Ecto neural progenitor cell (in vitro differentiated cells): ENCODE data around the gene TXNDC8.
"Not testable (repeated sequence)": the region's sequence is repeated elsewhere in the genome, so short reads cannot be mapped to it uniquely, and the experiment has no call there.

Source experiments
- DNase-seq: peaks from one replicate; pipeline ENCODE4 v3.0.0-alpha.2; 2018; ENCODE audit warnings: low spot score

TXNDC8 gene

DNA sequence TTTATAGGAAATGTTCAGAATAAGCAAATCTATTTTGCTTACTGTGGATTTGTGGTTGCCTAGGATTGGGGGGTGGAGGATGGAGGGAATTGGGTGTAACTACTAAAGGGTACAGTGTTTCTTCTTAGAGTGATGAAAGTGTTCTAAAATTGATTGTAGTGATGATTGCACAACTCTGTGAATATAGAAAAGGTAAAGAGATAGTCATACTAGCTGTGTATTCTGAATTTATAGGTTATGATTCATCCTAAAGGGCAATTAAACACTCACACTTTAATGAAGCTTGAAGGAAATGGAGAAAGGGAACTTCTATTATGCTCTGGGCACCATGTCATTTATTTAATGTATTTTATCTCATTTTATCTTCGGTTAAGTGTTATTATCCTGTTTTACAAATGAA, 9.9 kb downstream of the TXNDC8 start:
- no peak for DNase-seq

DNA sequence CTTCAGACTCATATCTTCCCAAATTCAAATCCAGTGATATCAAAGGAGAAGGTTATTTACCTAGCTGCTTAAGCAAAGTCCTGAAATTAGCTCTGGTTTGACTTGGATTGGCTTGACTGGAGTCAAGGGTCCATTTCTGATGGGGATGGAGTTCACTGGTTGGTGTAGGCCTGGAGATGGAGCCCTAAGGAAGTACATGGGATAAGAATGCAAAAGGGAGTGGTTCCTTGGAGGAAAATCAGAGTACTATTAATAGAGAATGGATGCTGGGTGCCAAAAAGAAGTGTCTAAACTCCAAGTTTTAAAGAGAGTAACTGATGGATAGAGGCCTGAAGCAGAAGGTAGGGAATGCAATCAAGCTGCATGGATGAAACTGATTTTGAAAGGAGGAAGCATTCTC, 13.8 kb downstream of the TXNDC8 start:
- no peak for DNase-seq

DNA sequence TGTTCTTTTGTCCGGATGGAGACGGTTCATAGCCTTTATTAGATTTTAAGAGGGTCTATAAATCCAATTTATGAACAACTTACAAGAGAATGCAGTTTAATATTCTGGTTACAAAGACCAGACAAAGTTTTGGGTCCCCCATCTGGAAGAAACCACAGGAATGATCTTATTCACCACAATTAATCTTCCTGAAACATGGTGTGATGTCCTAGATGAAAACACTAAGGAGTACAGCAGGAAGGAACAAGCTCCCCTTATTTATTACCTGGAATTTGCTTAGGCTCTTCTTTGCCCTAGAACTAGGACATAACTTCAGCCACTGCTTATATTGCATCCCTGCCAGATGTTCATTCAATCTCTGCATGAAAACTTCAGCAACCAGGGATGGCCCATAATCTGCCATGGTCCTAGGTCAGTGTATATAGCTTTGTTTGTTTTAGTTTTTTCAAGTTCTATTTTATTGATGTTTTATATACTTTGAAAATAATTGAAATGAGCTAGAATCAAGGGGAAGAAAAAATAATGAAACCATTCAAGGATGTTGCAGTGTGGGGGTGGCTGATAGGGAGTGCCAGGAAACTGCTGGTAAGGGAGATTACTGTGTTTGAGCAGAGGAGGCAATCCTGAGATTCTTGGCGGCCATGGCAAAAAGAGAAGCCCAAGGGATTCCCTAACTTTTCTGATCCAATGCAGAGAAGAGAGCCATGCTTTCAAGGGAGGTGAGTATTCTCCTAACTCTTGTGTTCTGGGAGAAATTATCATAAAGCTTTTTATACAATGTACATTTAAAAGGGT, 16.8 kb downstream of the TXNDC8 start:
- no peak for DNase-seq

DNA sequence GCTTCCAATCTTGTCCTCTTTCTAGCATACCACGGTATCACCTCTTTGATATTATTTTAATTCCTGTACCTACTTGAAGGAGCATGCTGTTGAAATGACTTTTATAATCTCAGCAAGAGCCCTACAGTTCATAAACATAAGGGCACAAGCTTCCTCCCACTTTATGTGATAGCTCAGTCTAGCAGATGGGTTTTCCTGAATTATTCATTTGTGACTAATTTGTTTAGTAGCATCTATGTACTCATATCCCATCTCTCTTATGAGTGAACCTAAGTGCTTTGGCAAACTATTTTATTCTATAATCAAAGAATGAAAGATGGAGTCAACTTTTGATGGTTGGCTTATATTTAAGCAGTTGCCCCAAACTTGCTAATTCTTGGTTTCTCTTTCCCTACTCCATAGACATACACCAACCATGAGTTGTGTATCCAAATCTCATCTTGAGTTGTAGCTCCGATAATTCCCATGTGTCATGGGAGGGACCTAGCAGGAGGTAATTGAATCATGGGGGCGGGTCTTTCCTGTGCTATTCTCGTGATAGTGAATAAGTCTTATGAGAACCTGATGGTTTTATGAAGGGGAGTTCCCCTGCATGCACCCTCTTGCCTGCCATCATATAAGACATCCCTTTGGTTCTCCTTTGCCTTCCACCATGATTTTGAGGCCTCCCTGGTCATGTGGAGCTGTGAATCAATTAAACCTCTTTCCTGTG, 17.7 kb downstream of the TXNDC8 start:
- no peak for DNase-seq

- no peak for DNase-seq
These were observed 19.8 kb downstream of the TXNDC8 start for GRCh38 chr9:110317911-110318310.

- no peak for DNase-seq
These were observed 21.2 kb downstream of the TXNDC8 start for GRCh38 chr9:110316261-110317075.

- DNase-seq = not testable (repeated sequence)
These were observed 25.7 kb downstream of the TXNDC8 start for GRCh38 chr9:110311978-110312377.

DNA sequence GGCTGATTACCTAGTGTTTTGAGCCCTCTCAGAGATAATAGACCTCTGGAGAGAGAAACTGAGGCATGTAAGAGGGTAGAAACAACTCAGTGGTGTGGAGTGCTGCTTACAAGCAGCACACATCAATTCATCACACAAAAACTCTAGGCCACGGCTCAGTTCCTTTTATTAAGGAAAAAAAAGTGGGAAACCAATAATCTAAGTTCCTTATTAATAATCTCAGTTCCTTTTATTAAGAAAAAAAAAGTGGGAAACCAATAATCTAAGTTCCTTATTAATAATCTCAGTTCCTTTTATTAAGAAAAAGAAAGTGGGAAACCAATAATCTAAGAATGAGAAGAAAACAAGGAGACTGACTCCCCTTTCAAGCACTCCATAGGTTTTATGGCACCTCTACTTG, 28.0 kb downstream of the TXNDC8 start:
- DNase-seq = no peak

- DNase-seq = no peak
These were observed 29.0 kb downstream of the TXNDC8 start for GRCh38 chr9:110308633-110309038.

- no peak for DNase-seq
These were observed 30.5 kb downstream of the TXNDC8 start for GRCh38 chr9:110307191-110307590.

DNA sequence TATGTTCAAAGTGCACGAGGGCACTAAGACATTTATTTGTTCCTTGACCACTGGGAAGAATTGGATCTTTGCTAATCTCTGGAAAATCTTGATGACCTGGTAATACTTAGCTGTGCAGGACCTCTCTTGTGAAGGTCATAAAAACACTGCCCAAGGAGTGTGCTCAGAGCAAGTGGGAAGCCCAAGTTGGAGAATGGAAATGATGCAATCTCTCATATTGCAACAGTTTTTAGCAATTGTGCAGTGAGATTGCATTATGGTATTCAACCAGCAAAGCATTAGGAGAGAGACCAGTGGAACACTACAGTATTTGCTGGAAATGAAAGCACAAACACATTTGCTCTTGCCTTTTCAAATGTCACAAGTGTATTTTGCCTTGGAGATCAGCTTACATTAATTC, 34.5 kb downstream of the TXNDC8 start:
- no peak for DNase-seq

DNA sequence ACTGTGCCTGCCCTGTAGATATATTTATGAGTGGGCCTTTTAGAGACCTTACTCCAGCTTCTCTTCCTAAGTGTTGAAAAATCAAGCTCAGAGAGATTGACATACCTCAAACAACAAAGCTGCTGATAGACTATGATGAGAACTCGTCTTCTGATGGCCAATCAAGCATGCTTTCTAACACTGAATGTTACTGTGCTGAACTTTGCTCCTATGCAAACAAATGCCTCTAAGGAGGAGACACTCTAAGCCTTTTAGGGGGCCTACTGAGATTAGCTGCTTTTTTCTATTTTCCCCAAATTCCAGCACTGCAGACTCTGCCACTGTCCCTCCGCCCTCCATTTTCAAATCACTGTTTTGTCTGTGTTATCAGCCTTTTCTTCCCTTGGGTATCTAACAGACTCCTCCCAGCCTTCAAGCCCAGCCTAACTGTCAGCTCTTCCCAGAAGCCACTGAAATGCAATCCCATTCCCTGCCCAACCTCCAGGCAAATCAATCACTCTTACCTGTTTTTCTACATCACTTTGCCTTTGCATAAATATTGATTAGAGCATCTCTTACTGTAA, 39.5 kb downstream of the TXNDC8 start:
- DNase-seq = no peak

DNA sequence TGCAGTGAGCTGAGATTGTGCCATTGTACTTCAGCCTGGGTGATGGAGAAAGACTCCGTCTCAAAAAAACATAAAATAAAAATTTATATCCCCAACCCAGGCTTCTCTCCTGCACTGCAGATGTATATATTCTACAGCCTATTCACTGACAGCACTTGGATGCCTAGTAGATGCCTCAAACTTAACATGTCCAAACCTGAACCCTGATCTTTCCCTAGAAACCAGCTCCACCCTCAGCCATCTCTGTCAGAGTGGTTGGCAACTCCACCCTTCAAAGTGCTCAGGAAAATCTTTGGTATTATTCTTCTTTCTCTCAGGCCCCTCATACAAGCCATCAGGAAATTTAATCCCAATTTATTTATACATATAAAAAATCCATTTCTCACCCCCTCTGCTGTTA, 44.4 kb downstream of the TXNDC8 start:
- no peak for DNase-seq

DNA sequence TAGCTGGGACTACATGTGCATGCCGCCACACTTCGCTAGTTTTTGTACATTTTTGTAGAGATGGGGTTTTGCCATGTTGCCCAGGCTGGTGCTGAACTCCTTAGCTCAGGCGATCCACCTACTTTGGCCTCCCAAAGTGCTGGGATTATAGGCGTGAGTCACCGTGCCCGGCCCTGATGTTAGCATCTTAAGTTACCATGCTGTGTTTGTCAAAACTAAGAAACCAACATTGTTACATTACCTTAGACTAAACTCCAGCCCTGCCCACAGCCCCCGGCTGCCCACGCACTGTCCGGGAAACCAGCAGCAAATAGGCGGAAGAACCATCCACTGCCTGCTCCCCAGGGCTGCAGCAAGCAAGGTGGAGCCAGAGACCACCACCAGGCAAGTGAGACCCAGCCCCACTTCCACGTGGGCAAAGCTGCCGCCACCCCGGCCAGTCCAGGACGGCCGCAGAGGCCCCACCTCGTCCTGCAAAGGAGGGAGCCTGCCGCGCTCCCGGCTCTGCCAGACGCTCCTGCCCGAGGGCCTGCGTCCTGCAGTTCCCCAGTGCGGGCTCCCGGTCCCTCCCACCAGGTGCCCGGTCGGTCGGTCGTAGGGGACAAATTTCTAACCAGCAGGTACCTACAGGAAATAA, 45.6 kb downstream of the TXNDC8 start:
- no peak for DNase-seq

GRCh38 chr9:110290001-110290400, 47.7 kb downstream of the TXNDC8 start:
- DNase-seq = no peak

GRCh38 chr9:110288503-110288902, 49.2 kb downstream of the TXNDC8 start:
- no peak for DNase-seq

GRCh38 chr9:110287289-110287680, 50.4 kb downstream of the TXNDC8 start:
- DNase-seq = no peak

- DNase-seq = no peak
These were observed 53.3 kb downstream of the TXNDC8 start for GRCh38 chr9:110284211-110284844.

DNA sequence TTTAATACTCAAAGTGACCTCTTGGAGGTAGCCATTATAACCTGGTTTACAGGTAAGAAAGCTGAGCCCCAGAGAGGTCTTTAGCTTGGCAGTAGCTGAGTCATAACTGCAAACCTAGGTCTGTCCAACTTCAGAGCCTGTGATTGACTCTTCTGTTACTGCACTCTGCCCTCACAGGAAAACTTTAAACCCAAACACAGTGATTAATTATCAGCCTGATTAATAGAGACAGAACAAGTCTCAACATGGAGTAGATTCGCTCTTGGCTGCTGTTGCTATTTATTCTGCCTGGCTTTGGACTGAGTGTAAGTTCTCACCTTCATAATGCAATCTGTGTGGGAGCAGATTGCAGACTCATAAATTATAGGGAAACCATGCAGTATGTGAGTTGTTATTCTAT, 53.9 kb downstream of the TXNDC8 start:
- DNase-seq = no peak

- DNase-seq = no peak
These were observed 55.0 kb downstream of the TXNDC8 start for GRCh38 chr9:110282739-110283081.

DNA sequence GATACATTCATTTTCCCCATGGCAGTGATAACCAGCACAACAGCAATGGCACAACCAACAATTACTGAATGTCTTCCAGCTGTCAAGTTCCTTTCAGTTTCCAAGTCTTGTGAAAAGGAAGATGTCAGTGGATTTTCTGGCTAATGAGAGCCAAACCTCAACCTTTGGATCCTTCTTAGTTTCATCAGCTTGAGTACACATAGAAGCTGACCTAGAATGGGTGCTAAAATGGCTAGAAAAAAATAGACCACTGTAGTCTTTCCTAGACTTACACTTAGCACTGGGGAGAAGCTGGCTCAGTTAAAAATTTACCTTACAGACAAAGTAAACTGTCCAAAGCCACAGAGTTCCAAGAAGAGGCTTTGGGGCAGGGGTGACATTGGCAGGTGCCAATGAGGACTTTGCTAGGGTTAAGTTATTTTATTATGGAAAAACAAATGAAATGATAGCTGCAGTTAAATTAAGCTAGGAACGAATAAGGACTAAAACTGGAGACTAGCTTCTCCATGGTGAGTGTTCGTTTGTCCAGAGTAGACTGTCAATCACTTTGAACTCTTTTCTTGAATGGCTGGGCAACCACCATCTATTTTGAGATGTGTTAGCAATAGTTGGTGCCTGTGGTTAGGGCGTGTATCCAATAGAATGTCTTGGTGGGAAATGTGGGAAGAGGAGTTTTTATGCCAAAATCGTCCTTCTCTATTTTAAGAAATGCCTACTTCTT, 55.5 kb downstream of the TXNDC8 start:
- no peak for DNase-seq
